C1 segment of cervical spinal cord (tissue), 14 donors: Measurements from ENCODE around the gene TTF2.
"Not testable (repeated sequence)": the region's sequence is repeated elsewhere in the genome, so short reads cannot be mapped to it uniquely, and the experiment has no call there.

Experiments
- DNase-seq, 14 donors: peaks; one replicate each; lab custom pipeline; 2025; lab: John Stamatoyannopoulos, UW

Gene TTF2

DNA sequence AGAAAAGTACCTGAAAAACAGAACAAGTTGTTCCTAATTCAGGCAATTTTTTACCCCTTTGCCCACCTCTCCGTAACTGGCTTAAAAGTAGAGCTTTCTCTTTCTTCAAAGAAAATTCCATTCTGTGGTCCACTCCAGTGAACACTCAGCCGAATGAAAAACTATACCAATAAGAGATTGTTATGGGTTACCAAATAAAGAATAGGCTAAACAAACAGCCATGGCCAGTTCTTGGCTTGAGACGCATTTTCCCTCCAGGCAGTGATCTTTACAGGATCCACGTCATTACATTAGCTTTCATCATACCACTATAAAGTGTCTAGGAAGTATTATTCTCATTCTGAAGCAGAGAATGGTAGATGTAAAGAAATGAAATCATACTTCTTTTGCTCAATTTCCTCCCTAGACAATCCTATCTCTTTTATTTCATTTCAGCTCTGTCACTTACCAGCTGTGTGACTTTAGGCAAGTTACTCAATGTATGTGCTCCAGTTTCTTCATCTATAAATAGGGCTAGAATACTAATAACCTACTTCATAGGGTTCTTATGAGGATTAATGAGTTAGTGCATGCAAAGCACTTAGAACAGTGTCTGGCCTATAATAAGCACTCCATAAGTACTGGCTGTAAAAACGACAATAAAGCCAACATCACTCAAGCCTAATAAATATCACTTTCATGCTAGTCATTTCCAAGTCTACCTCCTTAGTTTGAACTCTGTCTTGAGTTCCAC lies 87.9 kb downstream of the TTF2 start:
- no peak for DNase-seq

DNA sequence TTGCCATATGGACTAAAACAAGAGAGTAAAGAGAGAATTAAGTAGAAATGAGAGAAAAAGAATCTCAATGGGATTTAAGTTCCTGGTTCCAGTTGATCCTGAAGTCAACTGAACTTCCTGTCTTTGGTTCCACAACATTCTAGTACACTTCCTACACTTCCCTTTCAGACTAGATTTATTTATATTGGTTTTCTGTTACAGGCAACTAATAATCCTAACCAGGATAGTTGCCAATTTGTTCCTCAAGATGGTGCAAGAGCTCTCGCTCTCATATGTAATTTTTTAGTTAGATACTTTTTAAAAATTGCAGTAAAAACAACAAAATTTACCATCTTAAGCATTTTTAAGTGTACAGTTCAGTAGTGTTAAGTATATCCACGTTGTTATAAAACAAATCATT lies 90.2 kb downstream of the TTF2 start:
- no peak for DNase-seq

DNA sequence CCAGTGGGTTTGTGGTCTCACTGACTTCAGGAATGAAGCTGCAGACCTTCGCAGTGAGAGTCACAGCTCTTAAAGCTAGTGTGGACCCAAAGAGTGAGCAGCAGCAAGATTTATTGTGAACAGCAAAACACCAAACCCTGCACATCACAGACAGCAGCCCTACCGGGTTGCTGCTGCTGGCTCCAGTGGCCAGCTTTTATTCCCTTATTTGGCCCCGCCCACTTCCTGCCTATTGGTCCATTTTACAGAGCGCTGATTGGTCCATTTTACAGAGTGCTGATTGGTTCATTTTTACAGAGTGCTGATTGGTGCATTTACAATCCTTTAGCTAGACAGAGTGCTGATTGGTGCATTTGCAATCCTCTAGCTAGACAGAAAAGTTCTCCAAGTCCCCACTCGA lies 91.2 kb downstream of the TTF2 start:
- not testable (repeated sequence) for DNase-seq
